Measurements from ENCODE around the gene AKAP13. TPM values are rescaled to one million over a fixed set of nuclear protein-coding genes. Genes with fewer than 3 reads are reported as not detected.

Gene AKAP13
- total RNA-seq, 1 donor from 2014 or later = 78.9 TPM

DNA sequence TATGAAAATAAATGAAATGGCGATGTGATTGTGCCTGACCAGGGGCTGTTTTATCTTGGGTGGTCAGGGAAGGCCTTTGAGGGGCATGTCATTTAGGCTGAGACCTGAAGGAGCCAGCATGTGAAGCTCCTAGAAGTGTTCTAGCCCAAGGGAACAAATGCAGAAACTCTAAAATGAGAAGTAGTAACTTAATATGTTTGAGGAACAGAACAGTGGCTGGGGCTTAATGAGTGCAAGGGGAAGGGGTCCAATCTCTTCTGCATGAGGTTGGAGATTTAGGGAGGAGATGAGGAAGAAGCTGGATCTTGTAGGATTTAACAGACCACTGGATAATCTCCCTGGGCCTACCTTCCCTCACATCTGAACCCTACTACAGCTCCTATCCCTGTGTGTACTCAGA lies 110.5 kb downstream of the AKAP13 start:
- no peak for DNase-seq (ENCODE audit: low spot score)
- H3K4me3 Mint-ChIP-seq = no peak overlapping the region
- intact Hi-C loops (cut with micrococcal nuclease) = no loop called here
- no peaks in the 10 kb centered on the region for H3K27me3 Mint-ChIP-seq (ENCODE audit: insufficient read depth)
- H3K27ac Mint-ChIP-seq = no peak overlapping the region
- H3K9me3 Mint-ChIP-seq = no peaks in the 10 kb centered on the region
- peaks cover 48% of the 10 kb centered on the region for H3K4me1 Mint-ChIP-seq (ENCODE audit: low read depth)
- H3K36me3 Mint-ChIP-seq (ENCODE audit: low read depth) = peaks cover 18% of the 10 kb centered on the region

DNA sequence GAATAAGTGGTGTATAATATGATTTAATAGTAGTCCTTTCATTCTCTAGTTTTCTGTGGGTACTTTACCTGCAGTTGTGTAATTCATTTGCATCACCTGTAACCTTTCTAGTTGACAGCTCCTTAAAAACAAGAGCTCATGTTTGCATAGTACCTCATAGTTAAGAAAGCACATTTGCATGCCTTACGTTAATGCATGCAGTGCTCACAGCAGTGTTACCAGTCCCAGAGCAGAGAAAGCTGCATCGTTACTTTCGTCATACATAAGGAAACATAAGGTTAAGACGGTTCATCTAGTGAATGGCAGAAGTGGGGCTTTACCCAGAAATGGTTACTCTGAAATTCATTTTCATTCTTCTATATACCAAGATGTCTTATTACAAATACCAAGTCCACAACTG lies 111.3 kb downstream of the AKAP13 start:
- Mint-ChIP-seq H3K4me3 (no peak overlapping the region), H3K27me3 (ENCODE audit: insufficient read depth) (no peaks in the 10 kb centered on the region), H3K27ac (no peak overlapping the region), H3K4me1 (ENCODE audit: low read depth) (peaks cover 45% of the 10 kb centered on the region), H3K36me3 (ENCODE audit: low read depth) (peaks cover 18% of the 10 kb centered on the region), H3K9me3 (no peaks in the 10 kb centered on the region)
- no peak for DNase-seq (ENCODE audit: low spot score)
- intact Hi-C loops (cut with micrococcal nuclease) = no loop called here

- H3K9me3 Mint-ChIP-seq = no peaks in the 10 kb centered on the region
- peaks cover 52% of the 10 kb centered on the region for H3K4me1 Mint-ChIP-seq (ENCODE audit: low read depth)
- no peaks in the 10 kb centered on the region for H3K27me3 Mint-ChIP-seq (ENCODE audit: insufficient read depth)
- intact Hi-C loops (cut with micrococcal nuclease) = no loop called here
- peaks cover 18% of the 10 kb centered on the region for H3K36me3 Mint-ChIP-seq (ENCODE audit: low read depth)
- H3K4me3 Mint-ChIP-seq = no peak overlapping the region
- H3K27ac Mint-ChIP-seq = no peak overlapping the region
- DNase-seq (ENCODE audit: low spot score) = no peak
Observed at GRCh38 chr15:85492406-85492805, 112.0 kb downstream of the AKAP13 start.

DNA sequence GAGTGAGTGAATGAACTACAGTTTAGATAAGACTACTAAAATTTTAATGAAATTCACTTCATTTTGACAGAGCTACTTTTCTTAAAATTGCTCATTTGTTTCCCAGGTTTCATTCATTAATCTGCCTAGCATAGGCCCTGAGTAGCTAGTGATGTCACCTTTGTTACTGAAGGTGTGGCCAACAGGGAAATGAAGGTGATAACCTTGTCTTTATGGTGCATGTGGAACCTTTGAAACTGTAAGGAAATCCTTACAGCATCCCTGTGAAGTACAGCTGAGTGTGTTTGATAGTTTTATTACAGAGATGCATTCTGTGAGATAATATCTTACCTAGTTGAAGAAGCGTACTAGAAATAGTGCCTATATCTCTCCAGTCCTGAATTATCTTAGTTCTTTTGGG lies 112.9 kb downstream of the AKAP13 start:
- intact Hi-C loops (cut with micrococcal nuclease) = no loop called here
- Mint-ChIP-seq H3K36me3 (ENCODE audit: low read depth) (peaks cover 13% of the 10 kb centered on the region), H3K27ac (no peak overlapping the region), H3K4me1 (ENCODE audit: low read depth) (peaks cover 56% of the 10 kb centered on the region), H3K4me3 (no peak overlapping the region), H3K9me3 (no peaks in the 10 kb centered on the region), H3K27me3 (ENCODE audit: insufficient read depth) (no peaks in the 10 kb centered on the region)
- no peak for DNase-seq (ENCODE audit: low spot score)

- no peak overlapping the region for H3K4me3 Mint-ChIP-seq
- peaks cover 10% of the 10 kb centered on the region for H3K36me3 Mint-ChIP-seq (ENCODE audit: low read depth)
- H3K9me3 Mint-ChIP-seq = no peaks in the 10 kb centered on the region
- intact Hi-C loops (cut with micrococcal nuclease) = no loop called here
- no peaks in the 10 kb centered on the region for H3K27me3 Mint-ChIP-seq (ENCODE audit: insufficient read depth)
- no peak overlapping the region for H3K27ac Mint-ChIP-seq
- H3K4me1 Mint-ChIP-seq (ENCODE audit: low read depth) = peaks cover 56% of the 10 kb centered on the region
- no peak for DNase-seq (ENCODE audit: low spot score)
Observed at GRCh38 chr15:85494048-85494777, 113.8 kb downstream of the AKAP13 start.

DNA sequence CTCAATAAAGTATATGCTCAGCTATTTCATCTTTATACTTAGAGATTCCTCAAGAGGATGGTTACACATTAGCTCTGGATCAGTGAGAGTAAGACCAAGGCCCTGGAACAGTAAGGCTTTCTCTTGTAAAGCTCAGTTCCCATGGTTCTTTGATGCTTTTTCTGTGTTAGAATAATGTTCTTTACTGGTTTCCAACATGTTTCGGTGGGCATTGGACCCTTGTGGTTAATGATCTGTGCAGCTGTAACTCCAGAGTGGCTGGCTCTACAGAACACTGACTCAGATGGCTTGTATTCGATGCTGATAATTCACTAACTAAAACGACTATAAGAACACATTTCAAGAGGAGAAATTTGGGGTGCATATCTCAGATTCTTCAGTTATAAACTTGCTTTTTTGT lies 114.7 kb downstream of the AKAP13 start:
- no peak for DNase-seq (ENCODE audit: low spot score)
- H3K9me3 Mint-ChIP-seq = no peaks in the 10 kb centered on the region
- H3K4me3 Mint-ChIP-seq = no peak overlapping the region
- H3K27ac Mint-ChIP-seq = no peak overlapping the region
- intact Hi-C loops (cut with micrococcal nuclease) = no loop called here
- H3K4me1 Mint-ChIP-seq (ENCODE audit: low read depth) = peaks cover 57% of the 10 kb centered on the region
- H3K36me3 Mint-ChIP-seq (ENCODE audit: low read depth) = peaks cover 5% of the 10 kb centered on the region
- H3K27me3 Mint-ChIP-seq (ENCODE audit: insufficient read depth) = no peaks in the 10 kb centered on the region

DNA sequence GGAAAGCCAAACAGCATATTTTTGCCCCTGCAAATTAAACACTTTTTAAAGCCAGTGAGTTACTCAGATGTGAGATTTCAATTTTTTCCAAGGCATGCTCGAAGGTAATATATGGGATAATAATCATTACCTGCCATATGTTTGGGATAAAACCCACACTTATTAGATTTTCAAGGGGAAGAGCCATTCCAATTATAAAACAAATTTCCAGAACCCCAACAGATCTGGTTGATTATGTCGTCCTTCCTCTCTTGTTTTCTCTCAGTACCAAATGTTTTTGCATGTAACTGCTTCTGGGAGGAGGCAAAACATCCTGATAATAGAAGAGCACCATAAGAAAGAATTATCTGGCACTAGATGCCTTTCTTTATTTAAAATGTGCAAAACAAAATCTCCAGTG lies 115.1 kb downstream of the AKAP13 start:
- H3K27me3 Mint-ChIP-seq (ENCODE audit: insufficient read depth) = no peaks in the 10 kb centered on the region
- H3K9me3 Mint-ChIP-seq = no peaks in the 10 kb centered on the region
- DNase-seq (ENCODE audit: low spot score) = no peak
- no peak overlapping the region for H3K4me3 Mint-ChIP-seq
- intact Hi-C loops (cut with micrococcal nuclease) = no loop called here
- no peak overlapping the region for H3K27ac Mint-ChIP-seq
- H3K36me3 Mint-ChIP-seq (ENCODE audit: low read depth) = peaks cover under 1% of the 10 kb centered on the region
- peaks cover 57% of the 10 kb centered on the region for H3K4me1 Mint-ChIP-seq (ENCODE audit: low read depth)

DNA sequence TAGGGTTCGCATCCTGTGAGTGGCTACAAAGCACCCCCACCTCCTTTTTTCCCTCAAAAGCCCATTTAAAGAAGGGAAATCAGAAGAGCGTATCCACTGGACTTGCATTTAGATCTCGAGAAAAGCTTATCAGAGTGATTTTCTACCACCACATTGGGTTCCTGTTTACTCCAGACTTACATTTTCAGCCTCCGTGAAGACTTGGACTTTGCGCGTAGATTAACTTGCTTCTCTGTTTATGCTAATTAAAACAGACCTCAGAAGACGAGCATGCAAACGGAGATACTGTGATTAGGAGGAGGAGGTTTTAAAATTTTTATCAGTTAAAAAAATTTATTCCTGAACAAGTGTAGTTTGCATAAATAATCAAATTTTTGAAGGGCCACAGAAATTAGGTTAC lies 115.7 kb downstream of the AKAP13 start:
- Mint-ChIP-seq H3K4me3 (no peak overlapping the region), H3K27me3 (ENCODE audit: insufficient read depth) (no peaks in the 10 kb centered on the region), H3K4me1 (ENCODE audit: low read depth) (peaks cover 53% of the 10 kb centered on the region), H3K9me3 (no peaks in the 10 kb centered on the region), H3K36me3 (ENCODE audit: low read depth) (no peaks in the 10 kb centered on the region), H3K27ac (no peak overlapping the region)
- no peak for DNase-seq (ENCODE audit: low spot score)
- intact Hi-C loops (cut with micrococcal nuclease) = no loop called here

GRCh38 chr15:85496551-85497171 lies 116.3 kb downstream of the AKAP13 start:
- H3K27ac Mint-ChIP-seq = no peak overlapping the region
- H3K36me3 Mint-ChIP-seq (ENCODE audit: low read depth) = no peaks in the 10 kb centered on the region
- H3K4me1 Mint-ChIP-seq (ENCODE audit: low read depth) = peaks cover 53% of the 10 kb centered on the region
- intact Hi-C loops (cut with micrococcal nuclease) = no loop called here
- H3K27me3 Mint-ChIP-seq (ENCODE audit: insufficient read depth) = no peaks in the 10 kb centered on the region
- no peaks in the 10 kb centered on the region for H3K9me3 Mint-ChIP-seq
- no peak for DNase-seq (ENCODE audit: low spot score)
- H3K4me3 Mint-ChIP-seq = no peak overlapping the region

DNA sequence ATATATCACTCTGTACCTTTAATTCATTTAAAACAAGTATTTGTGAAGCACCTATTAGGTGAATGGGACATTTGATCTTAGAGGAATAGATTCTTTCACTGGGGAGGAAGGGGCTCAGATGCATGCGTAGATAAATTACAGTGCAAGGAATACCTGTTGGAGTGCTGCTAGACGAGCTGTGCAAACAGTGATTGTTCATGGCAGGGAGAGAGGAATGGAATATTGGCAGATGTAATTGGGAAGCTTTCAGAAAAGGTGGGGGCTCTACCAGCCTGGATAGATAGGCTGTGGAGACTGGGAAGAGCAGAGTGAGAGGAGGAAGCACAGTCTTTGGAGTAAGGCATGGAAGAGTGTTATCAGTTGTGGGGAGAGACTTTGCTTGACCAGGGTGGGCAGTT lies 116.8 kb downstream of the AKAP13 start:
- Mint-ChIP-seq H3K27ac (no peak overlapping the region), H3K36me3 (ENCODE audit: low read depth) (no peaks in the 10 kb centered on the region), H3K4me3 (no peak overlapping the region), H3K9me3 (no peaks in the 10 kb centered on the region), H3K4me1 (ENCODE audit: low read depth) (peaks cover 53% of the 10 kb centered on the region), H3K27me3 (ENCODE audit: insufficient read depth) (no peaks in the 10 kb centered on the region)
- DNase-seq (ENCODE audit: low spot score) = no peak
- intact Hi-C loops (cut with micrococcal nuclease) = no loop called here

- no peaks in the 10 kb centered on the region for H3K36me3 Mint-ChIP-seq (ENCODE audit: low read depth)
- no peak for DNase-seq (ENCODE audit: low spot score)
- no peak overlapping the region for H3K27ac Mint-ChIP-seq
- no peaks in the 10 kb centered on the region for H3K27me3 Mint-ChIP-seq (ENCODE audit: insufficient read depth)
- H3K4me1 Mint-ChIP-seq (ENCODE audit: low read depth) = peaks cover 53% of the 10 kb centered on the region
- no peak overlapping the region for H3K4me3 Mint-ChIP-seq
- intact Hi-C loops (cut with micrococcal nuclease) = no loop called here
- no peaks in the 10 kb centered on the region for H3K9me3 Mint-ChIP-seq
Observed at GRCh38 chr15:85498471-85498870, 118.1 kb downstream of the AKAP13 start.

GRCh38 chr15:85499371-85499887 lies 119.0 kb downstream of the AKAP13 start:
- H3K27ac Mint-ChIP-seq = no peak overlapping the region
- H3K36me3 Mint-ChIP-seq (ENCODE audit: low read depth) = no peaks in the 10 kb centered on the region
- intact Hi-C loops (cut with micrococcal nuclease) = no loop called here
- DNase-seq (ENCODE audit: low spot score) = no peak
- H3K27me3 Mint-ChIP-seq (ENCODE audit: insufficient read depth) = no peaks in the 10 kb centered on the region
- H3K4me3 Mint-ChIP-seq = no peak overlapping the region
- peaks cover 44% of the 10 kb centered on the region for H3K4me1 Mint-ChIP-seq (ENCODE audit: low read depth)
- no peaks in the 10 kb centered on the region for H3K9me3 Mint-ChIP-seq

DNA sequence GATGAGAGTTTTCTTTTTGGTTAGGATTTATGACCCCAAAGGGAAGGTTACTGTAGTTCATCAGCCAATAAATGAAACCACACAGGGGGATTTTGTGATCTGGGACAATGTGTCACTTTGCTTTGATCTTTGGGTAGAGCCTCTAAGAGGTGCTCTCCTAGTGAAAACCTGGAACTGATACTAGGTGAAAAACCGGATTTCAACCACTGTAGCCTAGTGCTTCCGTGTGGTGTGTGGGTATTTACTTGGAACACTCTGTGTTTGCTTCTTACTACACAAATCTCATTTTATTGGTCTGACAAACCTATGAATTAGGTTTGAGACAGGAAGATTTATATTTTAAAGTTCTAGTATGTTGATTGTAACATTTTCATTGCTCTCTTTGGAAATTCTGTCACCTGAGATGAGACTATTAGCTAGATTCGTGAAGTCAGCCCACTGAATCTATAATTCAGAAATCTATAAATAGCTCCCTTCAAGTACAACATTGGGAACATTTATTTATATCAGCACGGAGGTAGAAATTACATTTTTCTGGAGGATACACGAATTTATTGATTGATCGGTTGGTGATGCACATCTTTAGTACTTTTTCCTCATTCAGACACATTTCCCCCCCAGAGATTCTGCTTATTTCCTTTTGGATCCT lies 119.8 kb downstream of the AKAP13 start:
- H3K27me3 Mint-ChIP-seq (ENCODE audit: insufficient read depth) = no peaks in the 10 kb centered on the region
- no peaks in the 10 kb centered on the region for H3K9me3 Mint-ChIP-seq
- intact Hi-C loops (cut with micrococcal nuclease) = loop anchor here (5.0 kb wide), 1 partner anchor 42 kb away; no protein-coding TSS in a partner anchor
- H3K36me3 Mint-ChIP-seq (ENCODE audit: low read depth) = no peaks in the 10 kb centered on the region
- H3K27ac Mint-ChIP-seq = no peak overlapping the region
- H3K4me1 Mint-ChIP-seq (ENCODE audit: low read depth) = peaks cover 40% of the 10 kb centered on the region
- DNase-seq (ENCODE audit: low spot score) = no peak
- no peak overlapping the region for H3K4me3 Mint-ChIP-seq

All from activated T-helper 1 cell treated with anti-CD3 and anti-CD28 coated beads, Interleukin-12 subunit alpha, Interleukin-12 subunit beta, Interleukin-2, Interleukin-4 antibody, amounts not matched to agents 30 ng/mL and 10 ng/mL and 1 ng/mL, durations not matched to agents 14 hours and 24 hours and 36 hours (primary cell).